GM19438 (cell line): ENCODE data around the gene LRCH1.

Source experiments
- ATAC-seq: cut with Tn5 transposase; IDR thresholded peaks from one replicate; pipeline ENCODE4 v1.9.1; 2021; ENCODE audit warnings: low read depth; ENCODE audit not compliant: unreplicated experiment

LRCH1 gene

DNA sequence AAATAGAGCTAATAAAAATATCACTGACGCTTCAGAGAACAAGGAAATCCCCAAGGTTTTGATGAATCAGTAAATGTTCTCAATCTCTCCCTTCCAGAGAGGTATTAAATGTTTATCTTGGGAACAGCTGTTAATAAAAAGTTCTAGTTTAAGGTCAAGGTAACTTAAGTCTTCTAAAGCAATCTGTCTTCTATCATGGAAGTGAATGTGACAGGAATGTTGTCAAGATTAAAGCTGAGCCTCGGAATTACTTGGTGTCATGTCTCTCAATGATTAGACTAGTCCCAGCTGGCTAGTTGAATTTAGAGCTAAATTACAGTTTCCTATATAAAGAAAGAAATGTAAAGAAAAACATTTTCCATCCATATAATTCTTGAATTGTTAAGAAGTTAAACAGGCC, 220.6 kb downstream of the LRCH1 start:
- no peak for ATAC-seq

DNA sequence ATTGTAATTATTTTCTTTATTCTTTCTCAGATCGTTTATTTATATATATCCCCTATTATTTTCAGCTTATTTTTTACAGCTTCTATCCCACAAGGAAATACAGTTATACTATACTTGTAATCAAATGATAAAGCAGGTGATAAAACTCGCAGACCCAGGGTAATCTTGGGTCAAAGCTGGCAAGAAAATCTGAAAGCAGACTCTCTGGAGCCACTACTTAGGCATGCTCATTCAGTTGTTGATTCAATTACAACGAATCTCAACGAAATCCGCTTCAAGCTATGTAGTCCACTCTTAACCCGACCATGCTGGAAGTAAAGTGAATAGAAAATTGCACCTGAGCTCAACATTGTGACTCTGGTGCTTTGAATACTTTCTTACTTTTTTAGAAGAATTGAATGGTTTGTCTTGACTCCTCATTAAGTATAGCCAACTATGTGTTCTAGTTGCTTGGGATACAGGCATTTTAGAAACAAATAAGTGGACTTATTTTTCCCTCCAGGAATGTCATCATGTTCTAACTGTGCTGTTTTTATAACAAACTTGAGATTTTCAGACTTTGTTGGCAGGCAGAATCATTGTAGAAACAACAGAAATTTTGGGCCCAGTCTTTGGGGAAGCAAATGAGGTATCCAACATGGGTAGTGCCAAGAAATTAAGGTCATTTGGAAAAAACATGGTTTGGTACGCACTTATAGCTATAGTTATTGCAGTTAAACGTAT, 222.6 kb downstream of the LRCH1 start:
- ATAC-seq, result no peak

- no peak for ATAC-seq
These were observed 225.1 kb downstream of the LRCH1 start for GRCh38 chr13:46778095-46778494.

DNA sequence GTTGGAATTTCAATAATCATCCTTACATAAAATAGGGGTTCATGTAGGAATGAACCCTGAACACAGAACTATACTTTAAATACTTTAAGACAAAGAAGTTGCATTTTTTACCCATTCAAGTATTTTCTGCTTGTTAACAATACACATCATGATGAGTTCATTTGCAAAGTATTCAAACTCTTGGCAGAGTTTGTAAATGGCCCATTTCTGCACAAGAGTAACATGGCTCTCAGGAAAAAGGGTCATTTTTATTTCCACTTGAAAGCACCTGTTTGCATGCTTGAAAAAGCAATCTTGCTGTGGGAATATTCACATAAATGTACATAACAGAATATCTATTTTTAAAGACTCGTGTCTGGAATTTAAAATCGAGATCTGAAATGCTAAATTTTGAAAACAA, 225.9 kb downstream of the LRCH1 start:
- ATAC-seq, result no peak

DNA sequence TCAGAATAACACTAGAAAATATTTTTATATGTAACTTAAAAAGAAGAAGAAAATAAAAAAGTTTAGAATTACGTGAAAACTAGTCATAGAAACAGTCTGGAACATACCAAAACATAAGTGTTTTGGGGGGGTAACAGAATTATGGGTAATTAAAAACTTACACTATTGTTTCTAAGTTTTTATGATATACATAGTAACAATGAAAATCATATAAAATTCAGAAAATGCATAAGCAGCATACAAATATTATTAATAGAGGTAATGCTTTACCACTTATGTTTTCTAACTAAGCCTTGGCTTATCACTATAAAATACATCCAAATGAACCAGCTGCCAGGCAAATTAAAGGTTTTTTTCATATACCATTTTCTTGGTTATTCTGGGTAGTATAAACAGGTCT, 229.1 kb downstream of the LRCH1 start:
- ATAC-seq, result no peak

- ATAC-seq, result no peak
These were observed 229.7 kb downstream of the LRCH1 start for GRCh38 chr13:46782691-46783090.

- ATAC-seq, result no peak
These were observed 230.5 kb downstream of the LRCH1 start for GRCh38 chr13:46783504-46783903.

DNA sequence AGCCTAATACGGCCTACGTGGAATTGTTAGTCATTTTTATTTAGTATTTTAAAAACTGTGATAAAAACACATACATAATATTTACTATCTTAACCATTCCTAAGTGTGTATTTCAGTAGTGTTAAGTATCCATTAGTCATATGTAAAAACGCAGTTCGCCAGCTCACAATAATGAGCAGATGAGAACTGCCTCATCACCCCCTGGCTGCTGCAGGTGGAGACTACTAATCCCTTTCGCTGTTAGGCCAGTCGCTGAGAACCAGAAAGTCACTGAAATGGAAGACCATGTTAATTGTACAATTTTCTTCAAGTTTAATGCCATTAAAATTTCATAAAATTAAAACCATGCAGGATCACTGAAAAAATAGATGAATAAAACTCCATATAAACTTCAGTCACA, 242.4 kb downstream of the LRCH1 start:
- ATAC-seq, result no peak

DNA sequence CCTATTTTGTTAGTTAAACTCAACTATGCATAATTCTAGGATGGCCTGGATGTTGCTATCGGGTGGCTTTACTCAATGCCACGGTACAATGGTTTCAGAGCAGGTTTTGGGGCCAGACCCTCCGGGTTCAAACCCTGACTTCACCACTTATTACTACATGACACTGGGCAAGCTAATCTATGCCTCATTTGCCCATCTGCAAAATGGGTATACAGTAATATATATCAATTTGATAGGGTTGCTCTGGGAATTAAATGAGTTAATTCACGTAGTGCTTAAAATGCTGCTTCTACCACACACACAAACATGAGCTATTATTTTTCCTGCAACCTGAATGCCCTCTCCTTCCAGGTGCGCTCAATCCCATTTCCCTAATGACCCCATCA, 243.2 kb downstream of the LRCH1 start:
- no peak for ATAC-seq

DNA sequence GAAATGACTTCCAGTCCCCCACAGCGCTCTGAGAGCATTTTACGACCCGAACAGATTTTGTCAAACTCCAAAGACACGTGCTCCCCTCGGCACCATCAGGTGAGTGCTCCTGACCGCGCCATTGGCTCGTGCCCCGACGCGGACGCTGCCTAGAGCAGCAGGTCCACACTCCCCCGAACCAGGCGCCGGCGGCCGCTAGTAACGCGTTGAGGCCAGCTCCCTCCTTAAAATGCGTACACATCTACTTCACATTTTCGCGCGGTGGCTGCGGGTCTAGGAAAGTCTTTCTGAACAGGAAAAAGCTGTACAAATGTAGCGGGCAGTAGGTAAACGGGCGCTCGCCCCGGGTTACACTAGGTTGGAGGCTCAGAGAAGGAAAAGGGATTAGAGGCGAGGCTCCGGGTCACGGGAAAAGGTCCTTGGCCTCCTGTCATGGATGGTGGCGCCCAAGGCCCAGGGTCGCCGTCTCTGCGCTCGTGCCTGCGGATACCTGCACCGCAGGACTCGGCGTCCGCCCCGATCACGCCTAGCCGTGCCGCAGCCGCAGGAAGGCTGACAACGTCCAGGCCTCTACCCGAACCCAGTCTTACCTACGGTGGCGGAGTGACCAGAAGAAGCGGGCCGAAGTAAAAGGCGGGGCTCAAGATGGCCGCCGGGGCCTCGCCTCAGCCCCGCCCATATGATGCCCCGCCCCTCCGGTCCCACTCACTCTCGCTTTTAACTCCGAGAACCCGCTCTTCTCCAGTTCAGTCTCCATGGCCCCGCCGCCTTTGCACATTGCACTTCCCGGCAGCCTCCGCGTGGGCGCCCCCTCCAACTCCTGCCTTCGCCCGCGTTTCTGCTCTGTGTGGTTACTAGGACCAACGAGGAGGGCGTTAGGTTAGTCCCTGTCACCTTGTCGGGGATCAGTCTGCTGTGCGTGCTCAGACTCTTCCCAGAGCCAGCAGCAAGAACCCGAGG, 243.8 kb downstream of the LRCH1 start, which contains the start of gene ESD:
ESD (minus strand) TSS at position 647 of the 960 bp plus-strand sequence. CDS start 5,748 bp downstream, outside the sequence.
- peak; percentile 89 for ATAC-seq

- no peak for ATAC-seq
These were observed 244.7 kb downstream of the LRCH1 start for GRCh38 chr13:46797501-46798237.

DNA sequence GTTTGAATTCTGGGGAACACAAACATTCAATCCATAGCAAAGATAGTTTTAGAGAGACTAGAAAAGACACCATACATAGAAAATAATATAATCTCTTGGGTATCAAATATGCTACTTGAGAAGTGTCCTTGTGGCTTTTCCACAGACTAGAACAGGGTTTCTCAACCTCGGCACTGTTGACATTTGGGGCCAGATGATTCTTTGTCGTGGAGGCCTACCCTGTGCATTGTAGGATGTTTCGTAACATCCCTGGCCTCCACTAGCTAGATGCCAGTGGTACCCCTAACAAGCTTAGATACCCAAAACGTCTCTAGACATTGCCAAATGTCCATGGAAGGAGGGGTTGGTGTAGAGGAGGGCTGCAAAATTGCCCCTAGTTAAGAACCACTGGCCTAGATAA, 246.2 kb downstream of the LRCH1 start:
- ATAC-seq, result no peak

GRCh38 chr13:46801858-46802257, 248.9 kb downstream of the LRCH1 start:
- ATAC-seq, result no peak
